OCI-LY3 (cell line): Measurements from ENCODE around the gene PACS2.

ENCODE experiments used
- H2AFZ ChIP-seq: fragments of 200-600, 300-600 bp; shearing (Covaris generic); 2 replicates; pipeline ENCODE4 v1.6.0; 2014; ENCODE audit warnings: antibody characterized with exemption, low read depth, low read length
- H3K27ac ChIP-seq: fragments of 200-600, 300-600 bp; sonication (generic); 2 replicates; pipeline ENCODE4 v1.5.1; 2014; ENCODE audit warnings: mild to moderate bottlenecking, low read length, moderate library complexity, mixed read lengths
- H3K27me3 ChIP-seq: fragments of 200-600, 300-600 bp; sonication (generic); 2 replicates; pipeline ENCODE4 v1.6.1; 2014; ENCODE audit warnings: low read depth, low read length, mixed read lengths
- H3K36me3 ChIP-seq: fragments of 200-600, 300-600 bp; sonication (generic); replicated peaks from 2 replicates; pipeline ENCODE3; 2014; ENCODE audit warnings: low read depth, low read length, mixed read lengths
- H3K4me1 ChIP-seq: fragments of 300-600, 200-600 bp; sonication (generic); 2 replicates; pipeline ENCODE4 v1.6.1; 2014; ENCODE audit warnings: low read length, mixed read lengths
- H3K4me2 ChIP-seq: fragments of 200-600, 300-600 bp; sonication (generic); 2 replicates; pipeline ENCODE4 v1.6.1; 2014; ENCODE audit warnings: low read length, mixed read lengths
- H3K4me3 ChIP-seq: fragments of 300-600, 200-600 bp; sonication (generic); 2 replicates; pipeline ENCODE4 v1.5.1; 2014; ENCODE audit warnings: antibody characterized with exemption, mild to moderate bottlenecking, low read length, moderate library complexity
- H3K79me2 ChIP-seq: fragments of 300-600, 200-600 bp; shearing (Covaris generic); 2 replicates; pipeline ENCODE4 v1.6.1; 2014; ENCODE audit warnings: mild to moderate bottlenecking, low read length, mixed read lengths
- H3K9ac ChIP-seq: fragments of 300-600, 200-600 bp; shearing (Covaris generic); 2 replicates; pipeline ENCODE4 v1.6.0; 2014; ENCODE audit warnings: mild to moderate bottlenecking, low read length, moderate library complexity
- H3K9me3 ChIP-seq: fragments of 200-600, 300-600 bp; shearing (Covaris generic); 2 replicates; pipeline ENCODE4 v1.6.1; 2014; ENCODE audit warnings: low read length, mixed read lengths; ENCODE audit not compliant: insufficient read depth
- H4K20me1 ChIP-seq: fragments of 200-600, 300-600 bp; sonication (generic); 2 replicates; pipeline ENCODE4 v1.6.1; 2016; ENCODE audit warnings: low read length, mixed read lengths; ENCODE audit not compliant: insufficient read depth
- CTCF ChIP-seq: fragments of 200-600, 300-600 bp; sonication (generic); IDR thresholded peaks from 2 replicates; pipeline ENCODE4 v1.5.1; 2014; ENCODE audit warnings: antibody characterized with exemption, low read length, low read depth
- EZH2phosphoT487 ChIP-seq: fragments of 200-600 bp; shearing (Covaris generic); IDR thresholded peaks from 2 replicates; pipeline ENCODE4 v1.6.1; 2018; ENCODE audit warnings: antibody characterized with exemption, mixed run types, low read depth

PACS2 gene

GRCh38 chr14:105436402-105436801 lies 121.9 kb downstream of the PACS2 start:
- H2AFZ ChIP-seq: no peak overlapping the region
- no peak for TF ChIP-seq EZH2phosphoT487
- TF ChIP-seq CTCF: no peak
- no peak overlapping the region for H3K4me3 ChIP-seq
- H3K4me1 ChIP-seq: no peaks in the 10 kb centered on the region
- H3K4me2 ChIP-seq: no peak overlapping the region
- no peak overlapping the region for H3K27ac ChIP-seq
- no peaks in the 10 kb centered on the region for H3K9me3 ChIP-seq
- no peak overlapping the region for H3K9ac ChIP-seq
- H3K36me3 ChIP-seq: peaks cover 14% of the 10 kb centered on the region
- peaks cover 75% of the 10 kb centered on the region for H4K20me1 ChIP-seq
- H3K79me2 ChIP-seq: peaks cover 93% of the 10 kb centered on the region
- H3K27me3 ChIP-seq: no peaks in the 10 kb centered on the region

GRCh38 chr14:105436891-105437722 lies 122.6 kb downstream of the PACS2 start:
- no peak overlapping the region for H2AFZ ChIP-seq
- peaks cover 86% of the 10 kb centered on the region for H3K79me2 ChIP-seq
- H3K27ac ChIP-seq: no peak overlapping the region
- H3K9me3 ChIP-seq: no peaks in the 10 kb centered on the region
- H3K36me3 ChIP-seq: peaks cover 14% of the 10 kb centered on the region
- H4K20me1 ChIP-seq: peaks cover 74% of the 10 kb centered on the region
- H3K27me3 ChIP-seq: no peaks in the 10 kb centered on the region
- no peak overlapping the region for H3K9ac ChIP-seq
- no peaks in the 10 kb centered on the region for H3K4me1 ChIP-seq
- TF ChIP-seq CTCF (no peak), EZH2phosphoT487 (no peak)
- no peak overlapping the region for H3K4me3 ChIP-seq
- no peak overlapping the region for H3K4me2 ChIP-seq

DNA sequence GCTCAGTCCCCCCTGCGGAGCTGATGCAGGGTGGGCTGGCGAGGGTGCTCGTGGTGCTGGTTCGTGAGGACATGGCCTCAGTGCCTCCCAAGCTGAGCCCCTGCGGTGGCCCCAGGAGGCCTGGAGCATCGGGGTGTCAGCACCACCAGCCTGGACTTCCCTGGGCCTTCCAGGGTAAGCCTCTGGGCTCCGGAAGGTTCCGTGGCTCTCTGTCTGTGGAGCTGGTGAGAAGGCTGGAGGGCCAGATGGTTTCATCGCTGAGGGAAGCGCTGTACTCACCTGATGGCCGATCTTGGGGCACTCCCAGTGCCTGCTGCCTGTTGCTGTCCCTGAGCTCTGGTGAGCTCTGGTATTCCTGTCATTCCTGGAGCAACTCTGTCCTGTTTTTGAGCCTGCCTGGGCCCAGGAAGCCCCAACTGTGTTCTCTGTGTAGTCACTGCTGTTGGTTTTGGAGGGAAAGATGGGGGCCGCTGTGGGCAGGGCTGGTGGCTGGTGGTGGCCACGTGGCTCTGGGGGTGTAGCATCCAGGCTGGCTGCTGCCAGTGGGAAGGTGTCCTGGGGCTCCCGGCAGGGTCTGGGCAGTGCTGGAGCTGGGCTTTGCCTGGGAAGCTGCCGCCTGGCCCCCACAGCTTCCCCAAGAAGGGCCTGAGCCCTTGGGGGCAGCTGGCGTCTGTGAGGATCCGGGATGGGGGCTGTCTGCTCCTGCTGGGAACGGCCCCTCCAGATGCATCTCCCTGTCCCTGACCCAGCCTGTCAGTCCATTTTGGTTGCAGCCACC lies 123.4 kb downstream of the PACS2 start:
- Histone ChIP-seq H3K27ac (no peak overlapping the region), H3K36me3 (peaks cover 14% of the 10 kb centered on the region), H3K9me3 (no peaks in the 10 kb centered on the region), H3K79me2 (peaks cover 80% of the 10 kb centered on the region), H4K20me1 (peaks cover 69% of the 10 kb centered on the region), H3K4me2 (no peak overlapping the region), H3K4me3 (no peak overlapping the region), H3K4me1 (no peaks in the 10 kb centered on the region), H3K9ac (no peak overlapping the region), H2AFZ (no peak overlapping the region), H3K27me3 (no peaks in the 10 kb centered on the region)
- TF ChIP-seq EZH2phosphoT487 (no peak), CTCF (no peak)

DNA sequence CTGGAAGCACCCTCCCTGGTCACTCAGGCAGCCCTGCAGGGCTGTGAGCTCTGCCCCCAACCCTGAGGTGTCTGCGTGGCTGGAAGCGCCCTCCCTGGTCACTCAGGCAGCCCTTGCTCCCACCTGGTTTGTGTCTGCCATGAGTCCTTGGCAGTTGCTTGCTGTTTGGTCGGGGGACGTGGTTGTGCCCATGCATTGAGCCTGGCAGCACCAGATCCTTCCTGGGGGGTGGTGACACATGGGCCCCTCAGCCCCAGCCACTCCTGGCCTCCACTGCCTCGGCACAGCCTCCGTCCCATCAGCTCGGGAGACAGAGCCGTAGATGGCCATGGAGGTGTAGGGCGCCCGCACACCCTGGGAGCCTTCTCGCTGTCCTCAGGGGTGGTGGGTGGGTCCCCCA lies 124.6 kb downstream of the PACS2 start:
- no peak overlapping the region for H3K27ac ChIP-seq
- no peak overlapping the region for H3K4me3 ChIP-seq
- H3K9ac ChIP-seq: no peak overlapping the region
- peaks cover 17% of the 10 kb centered on the region for H3K36me3 ChIP-seq
- no peak overlapping the region for H3K4me2 ChIP-seq
- H4K20me1 ChIP-seq: peaks cover 58% of the 10 kb centered on the region
- no peaks in the 10 kb centered on the region for H3K4me1 ChIP-seq
- H2AFZ ChIP-seq: no peak overlapping the region
- H3K79me2 ChIP-seq: peaks cover 67% of the 10 kb centered on the region
- H3K27me3 ChIP-seq: no peaks in the 10 kb centered on the region
- no peaks in the 10 kb centered on the region for H3K9me3 ChIP-seq
- TF ChIP-seq CTCF (no peak), EZH2phosphoT487 (no peak)
